Immature natural killer cell (primary cell): ENCODE results near the gene MCL1. TPM values are rescaled to one million over a fixed set of nuclear protein-coding genes. Genes with fewer than 3 reads are reported as not detected.

Source experiments
- DNase-seq, 3 donors: peaks; one replicate each; pipeline ENCODE4 v3.0.0; 2022; ENCODE audit warnings: mixed read lengths in 1 of 3
- H3K27ac Mint-ChIP-seq, 6 donors: one replicate each; pipeline ENCODE4 v1.8.0; 2020; ENCODE audit warnings: mixed read lengths in 6 of 6, mild to moderate bottlenecking in 5 of 6, inconsistent platforms in 4 of 6, moderate library complexity in 3 of 6
- H3K27me3 Mint-ChIP-seq, 3 donors: one replicate each; pipeline ENCODE4 v1.8.0; 2020 to 2021; ENCODE audit warnings: low read depth in 3 of 3, mild to moderate bottlenecking in 3 of 3, mixed read lengths in 3 of 3, moderate library complexity in 3 of 3, inconsistent platforms in 1 of 3
- H3K36me3 Mint-ChIP-seq, 3 donors: one replicate each; pipeline ENCODE4 v1.8.0; 2020; ENCODE audit warnings: mixed read lengths in 3 of 3, inconsistent platforms in 2 of 3, mild to moderate bottlenecking in 2 of 3
- H3K4me1 Mint-ChIP-seq, 2 donors: one replicate each; pipeline ENCODE4 v1.8.0; 2020; ENCODE audit warnings: inconsistent platforms in 2 of 2, mild to moderate bottlenecking in 2 of 2, mixed read lengths in 2 of 2, moderate library complexity in 1 of 2
- H3K4me3 Mint-ChIP-seq, 5 donors: one replicate each; pipeline ENCODE4 v1.8.0; 2020; ENCODE audit warnings: mild to moderate bottlenecking in 5 of 5, mixed read lengths in 5 of 5, inconsistent platforms in 3 of 5, moderate library complexity in 3 of 5
- H3K9me3 Mint-ChIP-seq, 6 donors: one replicate each; pipeline ENCODE4 v1.8.0; 2020; ENCODE audit warnings: mild to moderate bottlenecking in 6 of 6, mixed read lengths in 6 of 6, inconsistent platforms in 4 of 6, moderate library complexity in 3 of 6
- polyA plus RNA-seq, 3 donors: library from polyadenylated mRNA; unstranded; fragments of 300-500 nt; fragmentation: Illumina TruSeq; gene quantifications; one replicate each; pipeline ENCODE4 v1.2.3, GENCODE V29; 2021

The MCL1 gene
- polyA plus RNA-seq, 3 donors from 2014 or later = 44.2 to 113 (median 73.0) TPM

DNA sequence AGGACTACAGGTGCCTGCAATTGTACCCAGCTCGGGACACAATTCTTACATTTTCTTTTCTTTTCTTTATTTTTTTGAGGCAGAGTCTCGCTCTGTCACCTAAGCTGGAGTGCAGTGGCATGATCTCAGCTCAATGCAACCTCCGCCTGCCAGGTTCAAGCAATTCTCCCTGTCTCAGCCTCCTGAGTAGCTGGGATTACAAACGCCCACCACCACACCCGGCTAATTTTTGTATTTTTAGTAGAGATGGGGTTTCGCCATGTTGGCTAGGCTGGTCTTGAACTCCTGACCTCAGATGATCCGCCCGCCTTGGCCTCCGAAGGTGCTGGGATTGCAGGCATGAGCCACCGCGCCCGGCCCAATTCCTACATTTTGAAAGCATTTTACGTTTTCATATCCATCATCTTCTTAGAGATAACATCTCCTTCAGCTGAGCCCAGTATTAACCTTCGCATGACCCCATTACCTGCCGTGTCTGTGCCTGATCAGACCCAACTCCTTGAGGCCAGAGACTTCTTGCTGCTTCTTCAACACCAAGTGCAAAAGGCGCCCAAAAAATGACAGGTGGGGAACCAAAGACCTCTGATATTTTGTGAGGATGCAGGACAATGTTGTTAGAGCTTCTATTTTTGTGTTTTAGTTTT lies 33.0 kb downstream of the MCL1 start:
- no peak overlapping the region for H3K4me3 Mint-ChIP-seq

DNA sequence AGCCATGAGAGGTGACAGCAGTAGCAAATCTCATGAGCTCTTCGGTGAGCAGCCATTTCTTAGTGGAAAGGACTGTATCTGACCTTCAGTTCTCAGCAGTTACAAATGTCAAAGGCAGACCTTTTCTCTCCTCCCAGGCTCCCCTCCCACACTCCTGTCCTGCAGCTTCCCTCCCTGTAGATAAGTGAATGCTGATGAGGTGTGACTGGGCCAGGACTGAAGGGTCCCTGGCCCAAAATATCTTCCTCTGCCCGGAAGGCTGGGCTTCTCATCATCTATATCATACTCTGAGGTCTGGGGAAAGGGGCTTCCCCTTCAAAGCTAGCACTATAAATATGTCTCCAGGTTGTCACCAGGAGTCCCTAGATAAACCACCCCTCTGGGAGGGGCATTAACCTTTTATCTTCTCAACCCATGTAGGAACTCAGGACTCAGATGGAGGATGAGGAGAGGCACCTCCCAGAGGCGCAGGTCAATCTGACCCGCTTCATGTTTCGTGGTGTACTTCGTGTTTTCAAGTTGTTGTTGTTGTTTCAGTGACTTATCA lies 33.9 kb downstream of the MCL1 start:
- no peaks in the 10 kb centered on the region for H3K36me3 Mint-ChIP-seq
- no peak overlapping the region for H3K4me3 Mint-ChIP-seq
- peaks cover 2 to 13% (median 10%) of the 10 kb centered on the region in 3 donors for H3K27me3 Mint-ChIP-seq
- peaks cover 7% of the 10 kb centered on the region in 2 donors for H3K4me1 Mint-ChIP-seq
- no peak for DNase-seq
- H3K9me3 Mint-ChIP-seq = no peaks in the 10 kb centered on the region
- H3K27ac Mint-ChIP-seq = no peak overlapping the region

More for the DNA sequence above, 33.0 kb downstream of the MCL1 start:
- DNase-seq = no peak
- Mint-ChIP-seq H3K27me3 (peaks cover 2 to 13% (median 10%) of the 10 kb centered on the region in 3 donors), H3K27ac (no peak overlapping the region), H3K9me3 (no peaks in the 10 kb centered on the region), H3K36me3 (no peaks in the 10 kb centered on the region), H3K4me1 (peaks cover 7 to 12% of the 10 kb centered on the region in 2 donors)

DNA sequence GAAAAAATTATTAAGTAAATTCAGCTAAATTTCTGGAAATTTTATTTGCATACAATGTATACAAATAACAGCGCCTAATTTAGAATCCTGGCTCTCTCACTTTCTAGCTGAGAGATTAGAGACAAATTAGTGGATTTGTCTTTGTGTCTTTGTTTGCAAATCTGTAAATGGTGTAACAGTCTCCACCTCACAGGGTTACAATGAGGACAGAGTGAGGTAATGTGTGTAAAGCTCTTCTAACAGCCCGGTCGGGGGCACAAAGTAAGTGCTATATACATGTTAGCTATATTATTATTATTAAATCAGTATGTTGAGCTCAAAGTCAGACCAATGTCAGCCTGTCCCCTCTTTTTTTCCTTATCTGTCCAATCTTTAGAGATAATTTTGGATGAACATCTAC lies 35.2 kb downstream of the MCL1 start:
- Mint-ChIP-seq H3K4me3 (no peak overlapping the region), H3K9me3 (no peaks in the 10 kb centered on the region), H3K27ac (no peak overlapping the region), H3K4me1 (peaks cover 4 to 7% of the 10 kb centered on the region in 2 donors), H3K27me3 (peaks cover 2 to 10% (median 8%) of the 10 kb centered on the region in 3 donors), H3K36me3 (no peaks in the 10 kb centered on the region)
- DNase-seq = no peak

- H3K9me3 Mint-ChIP-seq = no peaks in the 10 kb centered on the region
- peaks cover 4 to 5% of the 10 kb centered on the region in 2 donors for H3K4me1 Mint-ChIP-seq
- no peak overlapping the region for H3K4me3 Mint-ChIP-seq
- no peaks in the 10 kb centered on the region for H3K36me3 Mint-ChIP-seq
- no peak for DNase-seq
- peak overlapping the region in 1 of 6 donors; percentile 4 for H3K27ac Mint-ChIP-seq
- peaks cover 2 to 10% (median 8%) of the 10 kb centered on the region in 3 donors for H3K27me3 Mint-ChIP-seq
Observed at GRCh38 chr1:150543500-150544143, 35.8 kb downstream of the MCL1 start.

DNA sequence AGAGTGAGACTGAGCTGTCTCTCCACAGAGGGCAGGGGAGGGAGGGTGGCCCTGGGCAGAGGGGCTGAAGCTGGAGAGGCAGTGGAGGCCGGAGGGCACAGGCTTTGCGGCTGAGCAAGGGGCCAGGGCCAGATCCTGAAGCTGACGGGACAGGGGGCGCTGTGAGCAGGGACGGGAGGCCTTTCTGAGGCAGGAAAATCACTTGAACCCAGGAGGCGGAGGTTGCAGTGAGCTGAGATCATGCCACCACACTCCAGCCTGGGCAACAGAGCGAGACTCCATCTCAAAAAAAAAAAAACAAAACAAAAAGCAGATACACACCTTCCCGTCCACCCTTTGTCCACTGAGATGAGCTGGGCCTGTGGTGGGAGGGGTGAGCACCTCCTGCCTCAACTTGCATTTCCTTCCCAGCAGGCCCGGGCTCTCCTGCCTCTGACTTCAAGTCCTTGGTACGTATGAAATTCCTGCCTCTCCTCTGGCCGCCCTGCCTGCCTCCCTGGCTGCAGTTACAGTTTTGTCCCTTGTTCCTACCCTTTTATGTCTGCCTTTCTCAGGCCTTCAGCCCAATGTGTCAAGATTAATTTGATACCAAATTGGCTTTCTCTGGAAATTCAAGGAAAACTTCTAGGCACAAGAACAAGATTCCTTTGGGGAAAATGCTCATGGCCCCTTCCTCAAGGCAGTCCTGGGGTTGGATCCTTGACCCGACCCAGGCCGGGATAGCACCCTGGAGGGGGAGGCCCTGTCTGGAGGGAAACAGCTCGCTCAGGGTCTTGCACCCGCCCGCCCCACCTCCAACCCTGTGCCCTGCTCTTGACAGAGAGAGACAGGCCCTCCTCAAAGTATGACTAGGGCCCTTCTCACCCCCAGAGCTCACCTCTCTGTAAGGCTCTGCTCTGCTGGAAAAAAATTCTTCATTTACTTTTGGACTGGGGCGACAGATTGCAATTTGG lies 41.4 kb downstream of the MCL1 start:
- Mint-ChIP-seq H3K27ac (peak overlapping the region in 1 of 6 donors; percentile 35), H3K36me3 (peaks cover 0 to 3% (median 0%) of the 10 kb centered on the region in 3 donors), H3K27me3 (peaks cover 1 to 4% (median 3%) of the 10 kb centered on the region in 3 donors), H3K9me3 (no peaks in the 10 kb centered on the region), H3K4me1 (no peaks in the 10 kb centered on the region), H3K4me3 (no peak overlapping the region)
- DNase-seq = no peak

GRCh38 chr1:150536836-150537731 lies 42.3 kb downstream of the MCL1 start:
- peaks cover 0 to 3% (median 0%) of the 10 kb centered on the region in 3 donors for H3K36me3 Mint-ChIP-seq
- H3K4me3 Mint-ChIP-seq = no peak overlapping the region
- peaks cover 1 to 3% (median 2%) of the 10 kb centered on the region in 3 donors for H3K27me3 Mint-ChIP-seq
- no peaks in the 10 kb centered on the region for H3K4me1 Mint-ChIP-seq
- no peak overlapping the region for H3K27ac Mint-ChIP-seq
- no peaks in the 10 kb centered on the region for H3K9me3 Mint-ChIP-seq
- DNase-seq = no peak

- DNase-seq = no peak
- peak overlapping the region in 1 of 6 donors; percentile 19 for H3K27ac Mint-ChIP-seq
- peaks cover 1 to 3% (median 2%) of the 10 kb centered on the region in 3 donors for H3K27me3 Mint-ChIP-seq
- peaks cover 0 to 3% (median 0%) of the 10 kb centered on the region in 3 donors for H3K36me3 Mint-ChIP-seq
- no peaks in the 10 kb centered on the region for H3K9me3 Mint-ChIP-seq
- H3K4me3 Mint-ChIP-seq = no peak overlapping the region
- H3K4me1 Mint-ChIP-seq = no peaks in the 10 kb centered on the region
Observed at GRCh38 chr1:150535511-150536287, 43.7 kb downstream of the MCL1 start.

- peaks cover 2 to 3% (median 3%) of the 10 kb centered on the region in 3 donors for H3K27me3 Mint-ChIP-seq
- no peak for DNase-seq
- H3K27ac Mint-ChIP-seq = no peak overlapping the region
Observed at GRCh38 chr1:150534002-150534401, 45.4 kb downstream of the MCL1 start.

GRCh38 chr1:150532860-150533259 lies 46.5 kb downstream of the MCL1 start:
- Mint-ChIP-seq H3K4me1 (no peaks in the 10 kb centered on the region), H3K36me3 (no peaks in the 10 kb centered on the region), H3K4me3 (no peak overlapping the region), H3K27me3 (peaks cover 0 to 3% (median 1%) of the 10 kb centered on the region in 3 donors), H3K27ac (peak overlapping the region in 2 of 6 donors; percentile 47 to 58), H3K9me3 (no peaks in the 10 kb centered on the region)
- no peak for DNase-seq

More at GRCh38 chr1:150534002-150534401, 45.4 kb downstream of the MCL1 start:
- Mint-ChIP-seq H3K4me3 (no peak overlapping the region), H3K4me1 (no peaks in the 10 kb centered on the region), H3K36me3 (peaks cover 0 to 3% (median 0%) of the 10 kb centered on the region in 3 donors), H3K9me3 (no peaks in the 10 kb centered on the region)

DNA sequence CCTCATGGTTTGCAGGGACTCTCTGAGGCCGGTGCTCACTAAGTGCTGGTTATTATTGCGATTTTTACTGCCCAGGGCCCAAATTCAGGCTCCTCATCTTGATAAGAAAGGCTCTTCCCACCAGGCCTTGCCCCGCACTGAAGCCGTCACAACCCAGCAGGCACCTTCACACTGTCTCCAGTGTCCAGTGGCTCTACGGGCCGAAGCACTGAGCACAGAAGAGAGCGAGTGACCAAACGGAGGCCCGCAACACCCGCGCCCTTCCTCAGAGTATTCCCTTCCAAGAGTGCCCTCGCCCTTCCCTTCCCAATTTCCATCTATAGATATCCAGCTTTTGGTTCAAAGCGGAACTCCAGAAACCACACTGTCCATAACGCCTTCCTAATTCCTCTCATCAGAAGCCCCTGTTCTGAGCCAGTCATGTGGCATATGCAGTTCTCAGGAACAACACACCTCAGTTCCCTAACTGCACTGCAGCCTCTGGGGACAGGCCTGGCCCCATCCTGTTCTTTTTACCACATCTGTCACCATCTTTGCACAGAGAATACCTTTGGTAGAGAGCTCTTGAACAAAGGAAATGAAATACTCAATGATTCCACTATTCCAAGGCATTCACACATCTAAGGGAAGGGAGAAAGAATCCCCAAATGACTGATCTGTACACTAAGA lies 48.8 kb downstream of the MCL1 start:
- H3K27ac Mint-ChIP-seq = no peak overlapping the region

DNA sequence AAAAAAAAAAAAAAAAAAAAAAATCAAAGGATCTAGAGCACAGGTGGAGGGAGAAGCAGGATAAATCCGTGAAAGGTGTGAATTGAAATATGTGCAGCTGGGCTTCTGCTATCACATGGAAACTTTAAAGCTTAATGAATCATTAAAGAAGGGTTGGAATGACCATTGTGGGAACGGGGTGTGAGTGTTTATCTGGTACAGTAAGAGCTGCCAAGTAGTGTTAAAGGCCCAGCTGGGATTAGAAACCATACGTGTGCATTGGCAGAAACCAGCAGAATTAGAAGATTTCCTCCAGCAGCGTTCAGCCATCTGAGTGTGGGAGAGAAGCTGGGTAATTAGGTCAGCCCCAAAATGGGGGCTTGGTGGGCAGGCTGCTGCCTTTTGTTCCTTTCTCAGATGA lies 50.4 kb downstream of the MCL1 start:
- no peaks in the 10 kb centered on the region for H3K4me1 Mint-ChIP-seq
- DNase-seq = no peak
- H3K36me3 Mint-ChIP-seq = no peaks in the 10 kb centered on the region
- H3K27ac Mint-ChIP-seq = no peak overlapping the region
- H3K4me3 Mint-ChIP-seq = no peak overlapping the region
- no peaks in the 10 kb centered on the region for H3K9me3 Mint-ChIP-seq
- peaks cover 0 to 1% (median 0%) of the 10 kb centered on the region in 3 donors for H3K27me3 Mint-ChIP-seq

More for the DNA sequence above, 48.8 kb downstream of the MCL1 start:
- Mint-ChIP-seq H3K4me1 (no peaks in the 10 kb centered on the region), H3K36me3 (no peaks in the 10 kb centered on the region), H3K27me3 (peaks cover 0 to 1% (median 0%) of the 10 kb centered on the region in 3 donors), H3K4me3 (no peak overlapping the region), H3K9me3 (no peaks in the 10 kb centered on the region)
- no peak for DNase-seq

- Mint-ChIP-seq H3K27me3 (peaks cover 0 to 1% (median 0%) of the 10 kb centered on the region in 3 donors), H3K27ac (no peak overlapping the region), H3K9me3 (no peaks in the 10 kb centered on the region), H3K4me3 (no peak overlapping the region), H3K36me3 (no peaks in the 10 kb centered on the region), H3K4me1 (no peaks in the 10 kb centered on the region)
- DNase-seq = no peak
Observed at GRCh38 chr1:150528196-150528595, 51.2 kb downstream of the MCL1 start.
